Stimulated activated CD8-positive, alpha-beta memory T cell treated with anti-CD3 and anti-CD28 coated beads, Interleukin-15, amount 100 ng/mL, for 48 hours (primary cell): ENCODE measurements around the gene MRTFA.
"Not testable (repeated sequence)": the region's sequence is repeated elsewhere in the genome, so short reads cannot be mapped to it uniquely, and the experiment has no call there.

ENCODE experiments used
- DNase-seq, 2 donors: peaks; one replicate each; pipeline ENCODE4 v3.0.0-alpha.2; 2020; ENCODE audit warnings: low read depth in 2 of 2

MRTFA gene

GRCh38 chr22:40636380-40637182, at the start of gene MRTFA:
TSS of gene MRTFA (minus strand) at chr22:40636719.
- DNase-seq: peak; percentile 100

GRCh38 chr22:40685406-40685805, 48.9 kb upstream of the MRTFA start:
- no peak for DNase-seq

GRCh38 chr22:40684728-40685127, 48.2 kb upstream of the MRTFA start:
- no peak for DNase-seq

- no peak for DNase-seq
Observed at GRCh38 chr22:40681451-40681850, 44.9 kb upstream of the MRTFA start.

GRCh38 chr22:40680819-40681183, 44.3 kb upstream of the MRTFA start:
- no peak for DNase-seq

- DNase-seq: no peak
Observed at GRCh38 chr22:40679964-40680818, 43.7 kb upstream of the MRTFA start.

- DNase-seq: no peak
Observed at GRCh38 chr22:40679249-40679963, 42.9 kb upstream of the MRTFA start, which contains the start of gene MCHR1. TSS of gene MCHR1 (plus strand) at chr22:40679484. CDS start at chr22:40679653, 169 bp downstream.

- no peak for DNase-seq
Observed at GRCh38 chr22:40678493-40679248, 42.2 kb upstream of the MRTFA start.

- no peak for DNase-seq
Observed at GRCh38 chr22:40676644-40677043, 40.1 kb upstream of the MRTFA start.

- not testable (repeated sequence) for DNase-seq
Observed at GRCh38 chr22:40676166-40676565, 39.6 kb upstream of the MRTFA start.

- DNase-seq: no peak
Observed at GRCh38 chr22:40674274-40674673, 37.8 kb upstream of the MRTFA start.

GRCh38 chr22:40673017-40673416, 36.5 kb upstream of the MRTFA start:
- no peak for DNase-seq

- no peak for DNase-seq
Observed at GRCh38 chr22:40671796-40672360, 35.4 kb upstream of the MRTFA start.

- no peak for DNase-seq
Observed at GRCh38 chr22:40671369-40671768, 34.9 kb upstream of the MRTFA start.

GRCh38 chr22:40670058-40670457, 33.5 kb upstream of the MRTFA start:
- no peak for DNase-seq

GRCh38 chr22:40668611-40669411, 32.3 kb upstream of the MRTFA start:
- DNase-seq: no peak

GRCh38 chr22:40666151-40666848, 29.8 kb upstream of the MRTFA start:
- DNase-seq: no peak

- no peak for DNase-seq
Observed at GRCh38 chr22:40665312-40665711, 28.8 kb upstream of the MRTFA start.

- DNase-seq: no peak
Observed at GRCh38 chr22:40661671-40662070, 25.2 kb upstream of the MRTFA start.

GRCh38 chr22:40660730-40661129, 24.2 kb upstream of the MRTFA start:
- no peak for DNase-seq
